HEK293T (cell line): ENCODE results near the gene ALDH7A1.

Experiments
- ARNT ChIP-seq: fragments of 450-650 bp; IDR thresholded peaks from 2 replicates; pipeline ENCODE4 v1.6.1; 2017; ENCODE audit warnings: mild to moderate bottlenecking
- FOXK2 ChIP-seq: fragments of 450-650 bp; IDR thresholded peaks from 2 replicates; pipeline ENCODE4 v1.6.1; 2016; ENCODE audit warnings: mild to moderate bottlenecking
- L3MBTL2 ChIP-seq: fragments of 450-650 bp; conservative IDR thresholded peaks from 2 replicates; pipeline ENCODE4 v1.6.1; 2016; ENCODE audit warnings: mild to moderate bottlenecking
- SUZ12 ChIP-seq: fragments of 450-650 bp; IDR thresholded peaks from 2 replicates; pipeline ENCODE4 v1.6.1; 2016; ENCODE audit warnings: mild to moderate bottlenecking

DNA sequence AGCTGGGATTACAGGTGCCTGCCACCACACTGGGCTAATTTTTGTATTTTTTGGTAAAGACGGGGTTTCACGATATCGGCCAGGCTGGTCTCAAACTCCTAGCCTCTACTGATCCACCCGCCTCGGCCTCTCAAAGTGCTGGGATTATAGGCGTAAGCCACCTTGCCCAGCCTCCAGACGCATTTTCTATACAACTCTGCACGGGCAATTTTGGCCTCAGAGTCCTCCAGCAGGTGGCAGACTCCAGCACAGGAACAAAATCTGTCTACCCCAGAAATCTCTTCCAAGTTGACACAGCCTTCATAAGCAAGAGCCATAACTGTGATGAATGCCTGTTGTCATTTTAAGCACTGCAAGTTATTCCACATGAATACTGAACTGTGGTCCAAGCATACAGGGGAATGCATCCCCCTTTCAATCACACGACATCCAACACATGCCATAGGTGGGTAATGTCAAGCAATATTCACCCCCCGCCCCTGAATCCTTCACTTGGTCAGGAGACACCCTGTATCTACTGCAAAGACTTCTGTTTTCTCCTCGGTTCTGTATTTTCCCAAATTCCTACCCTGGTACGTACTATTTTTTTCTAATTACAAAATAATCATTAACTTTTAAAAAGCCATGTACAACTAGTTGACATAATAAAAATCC, 50.8 kb downstream of the ALDH7A1 start:
- TF ChIP-seq ARNT (no peak), FOXK2 (no peak), L3MBTL2 (no peak), SUZ12 (no peak)
